ENCODE data around the gene ACO2.

- TF ChIP-seq CTCF (IDR thresholded peaks at IDR 0.05) (no peak), ZFX (IDR thresholded peaks at IDR 0.05; ENCODE audit: borderline replicate concordance) (no peak)
Observed at GRCh38 chr22:41478891-41479521, 10.1 kb downstream of the ACO2 start.
